KBM-7 (cell line): ENCODE data around the gene PRKAG2.
A peak's percentile ranks its signal among the peaks of the same experiment; 100 is the strongest.
"Not testable (repeated sequence)": the region's sequence is repeated elsewhere in the genome, so short reads cannot be mapped to it uniquely, and the experiment has no call there.

ENCODE experiments used
- DNase-seq: peaks from one replicate; pipeline ENCODE4 v3.0.0-alpha.2; 2015
- in situ Hi-C: fragments of 300-500 bp; cut with MboI; formaldehyde crosslinking; loops from 2 replicates; pipeline ENCODE4 v1.14.3; 2020; ENCODE audit warnings: low sequenced_read_pairs, low pct_unique_long_range_greater_than_20kb, mixed read lengths

The PRKAG2 gene

GRCh38 chr7:151786241-151786640, 90.7 kb downstream of the PRKAG2 start:
- in situ Hi-C loops, result no loop called here
- DNase-seq, result no peak

- in situ Hi-C loops, result no loop called here
- DNase-seq, result no peak
Measured at GRCh38 chr7:151785681-151785965, 91.3 kb downstream of the PRKAG2 start.

- no peak for DNase-seq
- in situ Hi-C loops, result no loop called here
Measured at GRCh38 chr7:151784853-151785680, 91.8 kb downstream of the PRKAG2 start.

GRCh38 chr7:151783958-151784575, 92.8 kb downstream of the PRKAG2 start:
- in situ Hi-C loops, result no loop called here
- no peak for DNase-seq

- peak; percentile 89 for DNase-seq
- in situ Hi-C loops, result no loop called here
Measured at GRCh38 chr7:151782598-151783448, 94.1 kb downstream of the PRKAG2 start.

- not testable (repeated sequence) for DNase-seq
Measured at GRCh38 chr7:151782256-151782597, 94.7 kb downstream of the PRKAG2 start.

GRCh38 chr7:151781161-151781845, 95.6 kb downstream of the PRKAG2 start:
- in situ Hi-C loops, result no loop called here
- DNase-seq, result no peak

More at GRCh38 chr7:151782256-151782597, 94.7 kb downstream of the PRKAG2 start:
- in situ Hi-C loops, result not testable (repeated sequence)

- no peak for DNase-seq
- in situ Hi-C loops, result no loop called here
Measured at GRCh38 chr7:151780631-151781030, 96.3 kb downstream of the PRKAG2 start.

- DNase-seq, result no peak
- in situ Hi-C loops, result no loop called here
Measured at GRCh38 chr7:151779678-151780077, 97.2 kb downstream of the PRKAG2 start.

GRCh38 chr7:151779255-151779654, 97.7 kb downstream of the PRKAG2 start:
- no peak for DNase-seq
- in situ Hi-C loops, result no loop called here

GRCh38 chr7:151777908-151778670, 98.8 kb downstream of the PRKAG2 start:
- no peak for DNase-seq
- in situ Hi-C loops, result no loop called here

GRCh38 chr7:151777495-151777880, 99.4 kb downstream of the PRKAG2 start:
- in situ Hi-C loops, result no loop called here
- DNase-seq, result no peak

GRCh38 chr7:151776876-151777494, 99.9 kb downstream of the PRKAG2 start:
- in situ Hi-C loops, result no loop called here
- DNase-seq, result no peak

GRCh38 chr7:151776446-151776845, 100.5 kb downstream of the PRKAG2 start:
- in situ Hi-C loops, result no loop called here
- no peak for DNase-seq

GRCh38 chr7:151775547-151776443, 101.1 kb downstream of the PRKAG2 start:
- DNase-seq, result no peak
- in situ Hi-C loops, result no loop called here

- no peak for DNase-seq
- in situ Hi-C loops, result no loop called here
Measured at GRCh38 chr7:151774951-151775350, 102.0 kb downstream of the PRKAG2 start.

- in situ Hi-C loops, result no loop called here
- no peak for DNase-seq
Measured at GRCh38 chr7:151773797-151774196, 103.1 kb downstream of the PRKAG2 start.

- in situ Hi-C loops, result no loop called here
- no peak for DNase-seq
Measured at GRCh38 chr7:151770232-151770631, 106.7 kb downstream of the PRKAG2 start.
